Measurements from ENCODE around the gene SLC22A5. TPM values are rescaled to one million over a fixed set of nuclear protein-coding genes. Genes with fewer than 3 reads are reported as not detected.

Gene SLC22A5
- total and polyA plus RNA-seq, 9 of the 15 experiments (the other 6 are each of a cell fraction or from before 2014, with no cell fraction given): 3.0 to 16.6 (median 8.3) TPM

- TF ChIP-seq, protein P1, sequence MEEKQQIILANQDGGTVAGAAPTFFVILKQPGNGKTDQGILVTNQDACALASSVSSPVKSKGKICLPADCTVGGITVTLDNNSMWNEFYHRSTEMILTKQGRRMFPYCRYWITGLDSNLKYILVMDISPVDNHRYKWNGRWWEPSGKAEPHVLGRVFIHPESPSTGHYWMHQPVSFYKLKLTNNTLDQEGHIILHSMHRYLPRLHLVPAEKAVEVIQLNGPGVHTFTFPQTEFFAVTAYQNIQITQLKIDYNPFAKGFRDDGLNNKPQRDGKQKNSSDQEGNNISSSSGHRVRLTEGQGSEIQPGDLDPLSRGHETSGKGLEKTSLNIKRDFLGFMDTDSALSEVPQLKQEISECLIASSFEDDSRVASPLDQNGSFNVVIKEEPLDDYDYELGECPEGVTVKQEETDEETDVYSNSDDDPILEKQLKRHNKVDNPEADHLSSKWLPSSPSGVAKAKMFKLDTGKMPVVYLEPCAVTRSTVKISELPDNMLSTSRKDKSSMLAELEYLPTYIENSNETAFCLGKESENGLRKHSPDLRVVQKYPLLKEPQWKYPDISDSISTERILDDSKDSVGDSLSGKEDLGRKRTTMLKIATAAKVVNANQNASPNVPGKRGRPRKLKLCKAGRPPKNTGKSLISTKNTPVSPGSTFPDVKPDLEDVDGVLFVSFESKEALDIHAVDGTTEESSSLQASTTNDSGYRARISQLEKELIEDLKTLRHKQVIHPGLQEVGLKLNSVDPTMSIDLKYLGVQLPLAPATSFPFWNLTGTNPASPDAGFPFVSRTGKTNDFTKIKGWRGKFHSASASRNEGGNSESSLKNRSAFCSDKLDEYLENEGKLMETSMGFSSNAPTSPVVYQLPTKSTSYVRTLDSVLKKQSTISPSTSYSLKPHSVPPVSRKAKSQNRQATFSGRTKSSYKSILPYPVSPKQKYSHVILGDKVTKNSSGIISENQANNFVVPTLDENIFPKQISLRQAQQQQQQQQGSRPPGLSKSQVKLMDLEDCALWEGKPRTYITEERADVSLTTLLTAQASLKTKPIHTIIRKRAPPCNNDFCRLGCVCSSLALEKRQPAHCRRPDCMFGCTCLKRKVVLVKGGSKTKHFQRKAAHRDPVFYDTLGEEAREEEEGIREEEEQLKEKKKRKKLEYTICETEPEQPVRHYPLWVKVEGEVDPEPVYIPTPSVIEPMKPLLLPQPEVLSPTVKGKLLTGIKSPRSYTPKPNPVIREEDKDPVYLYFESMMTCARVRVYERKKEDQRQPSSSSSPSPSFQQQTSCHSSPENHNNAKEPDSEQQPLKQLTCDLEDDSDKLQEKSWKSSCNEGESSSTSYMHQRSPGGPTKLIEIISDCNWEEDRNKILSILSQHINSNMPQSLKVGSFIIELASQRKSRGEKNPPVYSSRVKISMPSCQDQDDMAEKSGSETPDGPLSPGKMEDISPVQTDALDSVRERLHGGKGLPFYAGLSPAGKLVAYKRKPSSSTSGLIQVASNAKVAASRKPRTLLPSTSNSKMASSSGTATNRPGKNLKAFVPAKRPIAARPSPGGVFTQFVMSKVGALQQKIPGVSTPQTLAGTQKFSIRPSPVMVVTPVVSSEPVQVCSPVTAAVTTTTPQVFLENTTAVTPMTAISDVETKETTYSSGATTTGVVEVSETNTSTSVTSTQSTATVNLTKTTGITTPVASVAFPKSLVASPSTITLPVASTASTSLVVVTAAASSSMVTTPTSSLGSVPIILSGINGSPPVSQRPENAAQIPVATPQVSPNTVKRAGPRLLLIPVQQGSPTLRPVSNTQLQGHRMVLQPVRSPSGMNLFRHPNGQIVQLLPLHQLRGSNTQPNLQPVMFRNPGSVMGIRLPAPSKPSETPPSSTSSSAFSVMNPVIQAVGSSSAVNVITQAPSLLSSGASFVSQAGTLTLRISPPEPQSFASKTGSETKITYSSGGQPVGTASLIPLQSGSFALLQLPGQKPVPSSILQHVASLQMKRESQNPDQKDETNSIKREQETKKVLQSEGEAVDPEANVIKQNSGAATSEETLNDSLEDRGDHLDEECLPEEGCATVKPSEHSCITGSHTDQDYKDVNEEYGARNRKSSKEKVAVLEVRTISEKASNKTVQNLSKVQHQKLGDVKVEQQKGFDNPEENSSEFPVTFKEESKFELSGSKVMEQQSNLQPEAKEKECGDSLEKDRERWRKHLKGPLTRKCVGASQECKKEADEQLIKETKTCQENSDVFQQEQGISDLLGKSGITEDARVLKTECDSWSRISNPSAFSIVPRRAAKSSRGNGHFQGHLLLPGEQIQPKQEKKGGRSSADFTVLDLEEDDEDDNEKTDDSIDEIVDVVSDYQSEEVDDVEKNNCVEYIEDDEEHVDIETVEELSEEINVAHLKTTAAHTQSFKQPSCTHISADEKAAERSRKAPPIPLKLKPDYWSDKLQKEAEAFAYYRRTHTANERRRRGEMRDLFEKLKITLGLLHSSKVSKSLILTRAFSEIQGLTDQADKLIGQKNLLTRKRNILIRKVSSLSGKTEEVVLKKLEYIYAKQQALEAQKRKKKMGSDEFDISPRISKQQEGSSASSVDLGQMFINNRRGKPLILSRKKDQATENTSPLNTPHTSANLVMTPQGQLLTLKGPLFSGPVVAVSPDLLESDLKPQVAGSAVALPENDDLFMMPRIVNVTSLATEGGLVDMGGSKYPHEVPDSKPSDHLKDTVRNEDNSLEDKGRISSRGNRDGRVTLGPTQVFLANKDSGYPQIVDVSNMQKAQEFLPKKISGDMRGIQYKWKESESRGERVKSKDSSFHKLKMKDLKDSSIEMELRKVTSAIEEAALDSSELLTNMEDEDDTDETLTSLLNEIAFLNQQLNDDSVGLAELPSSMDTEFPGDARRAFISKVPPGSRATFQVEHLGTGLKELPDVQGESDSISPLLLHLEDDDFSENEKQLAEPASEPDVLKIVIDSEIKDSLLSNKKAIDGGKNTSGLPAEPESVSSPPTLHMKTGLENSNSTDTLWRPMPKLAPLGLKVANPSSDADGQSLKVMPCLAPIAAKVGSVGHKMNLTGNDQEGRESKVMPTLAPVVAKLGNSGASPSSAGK (IDR thresholded peaks at IDR 0.05): no peak
- TF ChIP-seq CLOCK (CRISPR knock-in tag; IDR thresholded peaks at IDR 0.05; ENCODE audit: borderline replicate concordance) (no peak), ARID1B (IDR thresholded peaks at IDR 0.05) (peak; percentile 92), NFXL1 (CRISPR knock-in tag; IDR thresholded peaks at IDR 0.05) (no peak), JUND (IDR thresholded peaks at IDR 0.05; ENCODE audit: borderline replicate concordance, low read depth, low read length) (0 out of 2 replicates have a peak, but pooled peaks have one; percentile 8), JUND (tag; IDR thresholded peaks at IDR 0.05; ENCODE audit: borderline replicate concordance, low read depth, low read length) (no peak), POLR2AphosphoS5 (IDR thresholded peaks at IDR 0.05; ENCODE audit: control insufficient read depth, insufficient read depth, low read depth, low read length) (peak; percentile 86), DPF2 (IDR thresholded peaks at IDR 0.05) (peak; percentile 79), SLC30A9 (CRISPR knock-in tag; IDR thresholded peaks at IDR 0.05) (no peak), ZNF57 (CRISPR knock-in tag; IDR thresholded peaks at IDR 0.05) (no peak), EP400 (IDR thresholded peaks at IDR 0.05) (peak; percentile 39; the same call in 1 of the 2 replicates), CTBP1 (IDR thresholded peaks at IDR 0.05; ENCODE audit: borderline replicate concordance) (peak; percentile 32; the same call in 1 of the 2 replicates), XRCC3 (IDR thresholded peaks at IDR 0.05) (no peak)
- TF ChIP-seq, protein P2, sequence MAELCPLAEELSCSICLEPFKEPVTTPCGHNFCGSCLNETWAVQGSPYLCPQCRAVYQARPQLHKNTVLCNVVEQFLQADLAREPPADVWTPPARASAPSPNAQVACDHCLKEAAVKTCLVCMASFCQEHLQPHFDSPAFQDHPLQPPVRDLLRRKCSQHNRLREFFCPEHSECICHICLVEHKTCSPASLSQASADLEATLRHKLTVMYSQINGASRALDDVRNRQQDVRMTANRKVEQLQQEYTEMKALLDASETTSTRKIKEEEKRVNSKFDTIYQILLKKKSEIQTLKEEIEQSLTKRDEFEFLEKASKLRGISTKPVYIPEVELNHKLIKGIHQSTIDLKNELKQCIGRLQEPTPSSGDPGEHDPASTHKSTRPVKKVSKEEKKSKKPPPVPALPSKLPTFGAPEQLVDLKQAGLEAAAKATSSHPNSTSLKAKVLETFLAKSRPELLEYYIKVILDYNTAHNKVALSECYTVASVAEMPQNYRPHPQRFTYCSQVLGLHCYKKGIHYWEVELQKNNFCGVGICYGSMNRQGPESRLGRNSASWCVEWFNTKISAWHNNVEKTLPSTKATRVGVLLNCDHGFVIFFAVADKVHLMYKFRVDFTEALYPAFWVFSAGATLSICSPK (IDR thresholded peaks at IDR 0.05; ENCODE audit: borderline replicate concordance): no peak
These were observed 46.3 kb upstream of the SLC22A5 start (continued) for GRCh38 chr5:132323202-132323601.
